ENCODE measurements around the gene PTH2R.

GRCh38 chr2:208441951-208442350 is 35.4 kb downstream of the PTH2R start:
- TF ChIP-seq CTCF (IDR thresholded peaks at IDR 0.05) (no peak), POLR2A (IDR thresholded peaks at IDR 0.05) (no peak)
